Measurements from ENCODE around the gene MPC1. TPM values are rescaled to one million over a fixed set of nuclear protein-coding genes. Genes with fewer than 3 reads are reported as not detected.

The MPC1 gene
- total and polyA plus RNA-seq, 2 donors (not counting 3 experiments of a cell fraction or from before 2014, with no cell fraction given), result 15.5 to 17.5 TPM

DNA sequence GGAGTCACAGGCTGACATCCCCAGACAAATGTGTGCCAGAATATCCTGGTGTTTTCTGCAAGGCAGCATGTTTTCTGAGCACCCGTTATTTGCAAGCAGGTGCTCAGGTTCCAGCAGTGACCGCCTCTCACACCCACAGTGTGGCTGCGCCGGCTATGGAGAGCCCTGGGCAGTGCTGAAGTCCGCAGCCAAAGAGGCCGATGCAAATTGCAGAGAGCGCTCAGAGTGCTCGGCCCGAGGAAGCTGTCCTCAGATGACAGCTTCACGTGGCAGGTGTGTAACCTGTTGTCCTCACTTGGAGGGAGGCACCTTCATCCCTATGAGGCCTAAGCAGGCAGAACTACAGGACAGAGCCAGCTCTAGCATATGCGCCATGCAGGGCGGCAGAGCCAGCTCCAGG, 23.5 kb upstream of the MPC1 start:
- FAIRE-seq (no peak), DNase-seq (ENCODE audit: low read depth, low spot score) (no peak)
- Histone ChIP-seq H3K4me3 (replicated peaks in 1 of 3; ENCODE audit: insufficient read depth in 1 of 3, low read depth in 1 of 3, low read length in 3 of 3) (no peak overlapping the region), H3K9me3 (replicated peaks; ENCODE audit: control insufficient read depth, insufficient read depth, low read length) (no peaks in the 10 kb centered on the region), H2AFZ (ENCODE audit: low read depth, low read length) (no peak overlapping the region), H3K27ac (ENCODE audit: insufficient read depth, low read depth, low read length) (no peak overlapping the region), H3K27me3 (ENCODE audit: control insufficient read depth in 2 of 2, insufficient read depth in 2 of 2, low read length in 2 of 2) (no peaks in the 10 kb centered on the region), H3K9me1 (replicated peaks; ENCODE audit: control insufficient read depth, extremely low read depth, insufficient read depth, low read length) (no peaks in the 10 kb centered on the region), H3K9ac (replicated peaks; ENCODE audit: extremely low read depth, insufficient read depth, low read length) (no peak overlapping the region), H3K4me2 (ENCODE audit: insufficient read depth, low read length) (no peak overlapping the region), H3K36me3 (ENCODE audit: control insufficient read depth in 2 of 2, extremely low read depth in 1 of 2, insufficient read depth in 2 of 2, low read length in 2 of 2) (peaks cover 0 to 7% of the 10 kb centered on the region in 2 experiments), H3K4me1 (ENCODE audit: control insufficient read depth, extremely low read depth, insufficient read depth, low read length) (no peaks in the 10 kb centered on the region), H4K20me1 (replicated peaks; ENCODE audit: control insufficient read depth, extremely low read depth, insufficient read depth, low read length) (no peaks in the 10 kb centered on the region), H3K79me2 (ENCODE audit: control insufficient read depth, insufficient read depth, low read length) (no peaks in the 10 kb centered on the region)
- intact Hi-C loops (cut with micrococcal nuclease) (loop anchor here (10.0 kb wide), 1 partner anchor 549 kb away; the partner anchor contains the start of gene RNASET2), dilution Hi-C loops (cut with MboI; ENCODE audit: extremely low pct_ligation_motif_present, low sequenced_read_pairs) (no loop called here)
- CTCF ChIA-PET, result no interaction called here
- TF ChIP-seq JUN (IDR thresholded peaks at IDR 0.05; ENCODE audit: borderline replicate concordance, insufficient read depth, insufficient read length, low read depth), result no peak
- TF ChIP-seq POLR2A (IDR thresholded peaks at IDR 0.05; ENCODE audit: low read depth, low read length), result no peak
- TF ChIP-seq, protein P1, sequence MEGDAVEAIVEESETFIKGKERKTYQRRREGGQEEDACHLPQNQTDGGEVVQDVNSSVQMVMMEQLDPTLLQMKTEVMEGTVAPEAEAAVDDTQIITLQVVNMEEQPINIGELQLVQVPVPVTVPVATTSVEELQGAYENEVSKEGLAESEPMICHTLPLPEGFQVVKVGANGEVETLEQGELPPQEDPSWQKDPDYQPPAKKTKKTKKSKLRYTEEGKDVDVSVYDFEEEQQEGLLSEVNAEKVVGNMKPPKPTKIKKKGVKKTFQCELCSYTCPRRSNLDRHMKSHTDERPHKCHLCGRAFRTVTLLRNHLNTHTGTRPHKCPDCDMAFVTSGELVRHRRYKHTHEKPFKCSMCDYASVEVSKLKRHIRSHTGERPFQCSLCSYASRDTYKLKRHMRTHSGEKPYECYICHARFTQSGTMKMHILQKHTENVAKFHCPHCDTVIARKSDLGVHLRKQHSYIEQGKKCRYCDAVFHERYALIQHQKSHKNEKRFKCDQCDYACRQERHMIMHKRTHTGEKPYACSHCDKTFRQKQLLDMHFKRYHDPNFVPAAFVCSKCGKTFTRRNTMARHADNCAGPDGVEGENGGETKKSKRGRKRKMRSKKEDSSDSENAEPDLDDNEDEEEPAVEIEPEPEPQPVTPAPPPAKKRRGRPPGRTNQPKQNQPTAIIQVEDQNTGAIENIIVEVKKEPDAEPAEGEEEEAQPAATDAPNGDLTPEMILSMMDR (IDR thresholded peaks at IDR 0.05; ENCODE audit: extremely low read depth in 1 of 2, insufficient read depth in 1 of 2, low read depth in 1 of 2, low read length in 2 of 2), result no peak
- no peak for TF ChIP-seq FOS (IDR thresholded peaks at IDR 0.05; ENCODE audit: borderline replicate concordance, insufficient read depth, low read length)
- no peak for TF ChIP-seq MAX (IDR thresholded peaks at IDR 0.05; ENCODE audit: insufficient read depth, insufficient read length)
- BruUV-seq (replicated peaks), result no TSS peak
- POLR2A ChIA-PET, result no interaction called here

DNA sequence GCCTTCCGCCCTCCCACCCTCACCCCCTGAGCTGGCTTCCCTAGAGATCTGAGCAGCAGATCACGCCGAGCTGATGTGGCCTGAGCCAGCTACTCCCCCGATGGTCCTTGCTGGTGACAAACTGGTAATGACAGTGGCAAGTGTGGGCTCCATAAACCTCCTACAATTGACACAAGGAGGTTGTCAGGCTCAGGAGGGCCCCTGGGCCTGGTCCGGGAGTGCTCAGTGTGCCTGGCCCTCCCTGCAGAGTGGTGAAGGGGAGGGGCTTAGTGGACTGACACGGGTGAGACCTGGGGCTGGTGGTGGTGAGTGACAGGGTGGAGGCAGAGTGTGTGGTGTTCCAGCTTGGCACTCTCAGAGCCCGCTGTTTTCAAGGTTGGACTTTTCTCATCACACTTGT, 22.6 kb upstream of the MPC1 start:
- intact Hi-C loops (cut with micrococcal nuclease) (loop anchor here (10.0 kb wide), 1 partner anchor 549 kb away; the partner anchor contains the start of gene RNASET2), dilution Hi-C loops (cut with MboI; ENCODE audit: extremely low pct_ligation_motif_present, low sequenced_read_pairs) (no loop called here)
- no peak overlapping the region for H3K4me3 ChIP-seq (replicated peaks in 1 of 3; ENCODE audit: insufficient read depth in 1 of 3, low read depth in 1 of 3, low read length in 3 of 3)
- H4K20me1 ChIP-seq (replicated peaks; ENCODE audit: control insufficient read depth, extremely low read depth, insufficient read depth, low read length), result no peaks in the 10 kb centered on the region
- FAIRE-seq, result no peak
- POLR2A ChIA-PET, result no interaction called here
- H3K36me3 ChIP-seq (ENCODE audit: control insufficient read depth in 2 of 2, extremely low read depth in 1 of 2, insufficient read depth in 2 of 2, low read length in 2 of 2), result peaks cover 0 to 6% of the 10 kb centered on the region in 2 experiments
- no peak overlapping the region for H3K27ac ChIP-seq (ENCODE audit: insufficient read depth, low read depth, low read length)
- no TSS peak for BruUV-seq (replicated peaks)
- H3K4me1 ChIP-seq (ENCODE audit: control insufficient read depth, extremely low read depth, insufficient read depth, low read length), result no peaks in the 10 kb centered on the region
- H3K9me3 ChIP-seq (replicated peaks; ENCODE audit: control insufficient read depth, insufficient read depth, low read length), result no peaks in the 10 kb centered on the region
- CTCF ChIA-PET, result interaction anchor here (1.2 kb wide), 1 partner anchor 132 kb away, joined by 3 read pairs; no protein-coding TSS in a partner anchor
- no peak overlapping the region for H2AFZ ChIP-seq (ENCODE audit: low read depth, low read length)
- H3K4me2 ChIP-seq (ENCODE audit: insufficient read depth, low read length), result no peak overlapping the region
- H3K9ac ChIP-seq (replicated peaks; ENCODE audit: extremely low read depth, insufficient read depth, low read length), result no peak overlapping the region
- no peak for DNase-seq (ENCODE audit: low read depth, low spot score)
- no peaks in the 10 kb centered on the region for H3K9me1 ChIP-seq (replicated peaks; ENCODE audit: control insufficient read depth, extremely low read depth, insufficient read depth, low read length)
- H3K79me2 ChIP-seq (ENCODE audit: control insufficient read depth, insufficient read depth, low read length), result no peaks in the 10 kb centered on the region
- H3K27me3 ChIP-seq (ENCODE audit: control insufficient read depth in 2 of 2, insufficient read depth in 2 of 2, low read length in 2 of 2), result no peaks in the 10 kb centered on the region
- TF ChIP-seq POLR2A (IDR thresholded peaks at IDR 0.05; ENCODE audit: low read depth, low read length) (no peak), POLR2AphosphoS5 (IDR thresholded peaks at IDR 0.05; ENCODE audit: insufficient read depth, low read depth, low read length) (no peak)
